Neural cell (in vitro differentiated cells): ENCODE data around the gene FNDC3B. TPM values are rescaled to one million over a fixed set of nuclear protein-coding genes. Genes with fewer than 3 reads are reported as not detected.

Experiments
- H2AFZ ChIP-seq: fragments of 200-600, 300-800 bp; sonication (generic), shearing (Covaris generic); 2 replicates; pipeline ENCODE4 v1.6.0; 2014; ENCODE audit warnings: low read depth, mild to moderate bottlenecking, antibody characterized with exemption, low read length, moderate library complexity
- H3F3A ChIP-seq: fragments of 200-600 bp; shearing (Covaris generic); 2 replicates; pipeline ENCODE4 v1.6.1; 2016; ENCODE audit warnings: mild to moderate bottlenecking, moderate library complexity, mixed read lengths, antibody characterized with exemption, low read length; ENCODE audit not compliant: insufficient read depth, poor library complexity, severe bottlenecking
- H3K27ac ChIP-seq: fragments of 200-600, 300-800 bp; sonication (generic), shearing (Covaris generic); 2 replicates; pipeline ENCODE4 v1.5.1; 2014; ENCODE audit warnings: mild to moderate bottlenecking, low read length, moderate library complexity
- H3K27me3 ChIP-seq: fragments of 300-800, 200-600 bp; sonication (generic), shearing (Covaris generic); 2 replicates; pipeline ENCODE4 v1.6.0; 2014; ENCODE audit warnings: mild to moderate bottlenecking, low read depth, low read length, moderate library complexity; ENCODE audit not compliant: insufficient read depth
- H3K36me3 ChIP-seq: fragments of 300-800, 200-600 bp; sonication (generic), shearing (Covaris generic); 2 replicates; pipeline ENCODE4 v1.5.1; 2014; ENCODE audit warnings: mild to moderate bottlenecking, antibody characterized with exemption, low read length, moderate library complexity; ENCODE audit not compliant: insufficient read depth
- H3K4me2 ChIP-seq: fragments of 300-800, 200-600 bp; sonication (generic), shearing (Covaris generic); 2 replicates; pipeline ENCODE4 v1.6.0; 2014; ENCODE audit warnings: mild to moderate bottlenecking, low read length
- H3K4me3 ChIP-seq: fragments of 300-800, 200-600 bp; sonication (generic), shearing (Covaris generic); 2 replicates; pipeline ENCODE4 v1.5.1; 2014; ENCODE audit warnings: mild to moderate bottlenecking, low read length, moderate library complexity
- H3K79me2 ChIP-seq: fragments of 200-600 bp; shearing (Covaris generic); replicated peaks from 2 replicates; pipeline ENCODE4 v1.6.0; 2014; ENCODE audit warnings: mild to moderate bottlenecking, low read length, moderate library complexity; ENCODE audit not compliant: insufficient read depth
- H3K9ac ChIP-seq: fragments of 300-800, 200-600 bp; sonication (generic), shearing (Covaris generic); 2 replicates; pipeline ENCODE4 v1.6.1; 2016; ENCODE audit warnings: mild to moderate bottlenecking, low read length, mixed read lengths
- H3K9me2 ChIP-seq: fragments of 200-600 bp; shearing (Covaris generic); 2 replicates; pipeline ENCODE4 v1.6.1; 2016; ENCODE audit warnings: mild to moderate bottlenecking, low read length, mixed read lengths; ENCODE audit not compliant: insufficient read depth
- H3K9me3 ChIP-seq: fragments of 200-600, 300-800 bp; sonication (generic), shearing (Covaris generic); 2 replicates; pipeline ENCODE4 v1.6.1; 2016; ENCODE audit warnings: mild to moderate bottlenecking, mixed run types, low read length, moderate library complexity, mixed read lengths
- H4K20me1 ChIP-seq: fragments of 200-600 bp; shearing (Covaris generic); 2 replicates; pipeline ENCODE4 v1.6.1; 2016; ENCODE audit warnings: mild to moderate bottlenecking, mixed run types; ENCODE audit not compliant: insufficient read depth
- CTCF ChIP-seq: fragments of 450-650 bp; IDR thresholded peaks from 2 replicates; pipeline ENCODE4 v1.5.1; 2014; ENCODE audit warnings: antibody characterized with exemption, mild to moderate bottlenecking, moderate library complexity; ENCODE audit not compliant: poor library complexity, severe bottlenecking
- EP300 ChIP-seq: fragments of 450-650 bp; conservative IDR thresholded peaks from 2 replicates; pipeline ENCODE4 v1.6.1; 2014; ENCODE audit warnings: antibody characterized with exemption, mild to moderate bottlenecking, moderate library complexity; ENCODE audit not compliant: poor library complexity, severe bottlenecking
- EZH2 ChIP-seq: fragments of 200-600, 300-800 bp; shearing (Covaris generic), sonication (generic); IDR thresholded peaks from 2 replicates; pipeline ENCODE4 v1.6.1; 2014; ENCODE audit warnings: antibody characterized with exemption, low read length, borderline replicate concordance, mild to moderate bottlenecking; ENCODE audit not compliant: insufficient read depth, poor library complexity, severe bottlenecking
- MXI1 ChIP-seq: fragments of 450-650 bp; conservative IDR thresholded peaks from 2 replicates; pipeline ENCODE4 v1.6.1; 2014; ENCODE audit warnings: antibody characterized with exemption, mild to moderate bottlenecking; ENCODE audit not compliant: poor library complexity, severe bottlenecking
- POLR2AphosphoS5 ChIP-seq: IDR thresholded peaks from 2 replicates; pipeline ENCODE4 v1.6.1; 2012
- RAD21 ChIP-seq: fragments of 450-650 bp; conservative IDR thresholded peaks from 2 replicates; pipeline ENCODE4 v1.6.1; 2014; ENCODE audit warnings: antibody characterized with exemption, mild to moderate bottlenecking, moderate library complexity
- REST ChIP-seq: IDR thresholded peaks from 2 replicates; pipeline ENCODE4 v1.6.1; 2012; ENCODE audit warnings: borderline replicate concordance
- SMC3 ChIP-seq: fragments of 450-650 bp; conservative IDR thresholded peaks from 2 replicates; pipeline ENCODE4 v1.6.1; 2014; ENCODE audit warnings: antibody characterized with exemption, mild to moderate bottlenecking, moderate library complexity; ENCODE audit not compliant: poor library complexity
- TAF1 ChIP-seq: IDR thresholded peaks from 2 replicates; pipeline ENCODE4 v1.6.1; 2012; ENCODE audit warnings: low read depth
- polyA plus RNA-seq: library from polyadenylated mRNA; depleted of rRNA; stranded (reverse); fragments of >200 nt; gene quantifications from 2 replicates; pipeline ENCODE4 v1.2.3, GENCODE V29; 2014

The FNDC3B gene
- polyA plus RNA-seq, 1 donor from 2014 or later: 4.9 TPM

GRCh38 chr3:172018364-172018763 is 21.0 kb upstream of the FNDC3B start:
- Histone ChIP-seq H3K4me2 (no peak overlapping the region), H3K9ac (no peak overlapping the region), H2AFZ (no peak overlapping the region), H4K20me1 (no peaks in the 10 kb centered on the region), H3K36me3 (no peaks in the 10 kb centered on the region), H3K9me2 (no peaks in the 10 kb centered on the region), H3K27ac (no peak overlapping the region), H3K79me2 (no peaks in the 10 kb centered on the region), H3K9me3 (no peaks in the 10 kb centered on the region), H3K27me3 (no peaks in the 10 kb centered on the region), H3K4me3 (no peak overlapping the region), H3F3A (no peaks in the 10 kb centered on the region)
- no peak for TF ChIP-seq POLR2AphosphoS5
- TF ChIP-seq EP300: no peak
- TF ChIP-seq MXI1: no peak
- TF ChIP-seq SMC3: no peak
- no peak for TF ChIP-seq CTCF
- TF ChIP-seq EZH2: no peak
- no peak for TF ChIP-seq REST
- TF ChIP-seq RAD21: no peak
- no peak for TF ChIP-seq TAF1

- Histone ChIP-seq H2AFZ (no peak overlapping the region), H3K9me2 (no peaks in the 10 kb centered on the region), H4K20me1 (no peaks in the 10 kb centered on the region), H3K4me3 (no peak overlapping the region), H3K9me3 (no peaks in the 10 kb centered on the region), H3F3A (no peaks in the 10 kb centered on the region), H3K79me2 (no peaks in the 10 kb centered on the region), H3K27ac (no peak overlapping the region), H3K36me3 (no peaks in the 10 kb centered on the region), H3K27me3 (no peaks in the 10 kb centered on the region), H3K4me2 (no peak overlapping the region), H3K9ac (no peak overlapping the region)
- TF ChIP-seq MXI1: no peak
- no peak for TF ChIP-seq CTCF
- TF ChIP-seq REST: no peak
- no peak for TF ChIP-seq TAF1
- no peak for TF ChIP-seq RAD21
- TF ChIP-seq SMC3: no peak
- no peak for TF ChIP-seq EP300
- TF ChIP-seq EZH2: no peak
- TF ChIP-seq POLR2AphosphoS5: no peak
Observed at GRCh38 chr3:172020763-172021162, 18.6 kb upstream of the FNDC3B start.
